Left ventricle myocardium superior (tissue), 1 donor: ENCODE measurements around the gene RARRES2. TPM values are rescaled to one million over a fixed set of nuclear protein-coding genes. Genes with fewer than 3 reads are reported as not detected.
"Not testable (repeated sequence)": the region's sequence is repeated elsewhere in the genome, so short reads cannot be mapped to it uniquely, and the experiment has no call there.

Experiments
- ATAC-seq: fragments of 200-7000 bp; cut with Tn5 transposase; one replicate; pipeline ENCODE4 v1.9.1; 2020; ENCODE audit warnings: mild to moderate bottlenecking, moderate library complexity
- DNase-seq: peaks from one replicate; pipeline ENCODE4 v3.0.0-alpha.2; 2020
- intact Hi-C: fragments of 100-400 bp; cut with micrococcal nuclease; formaldehyde crosslinking; loops from one replicate; pipeline ENCODE4 v1.11.0; 2022
- total RNA-seq: library from RNA; stranded (reverse); fragmentation: NEBNext Ultra II Directional; extraction: Animal tissue kit (Norgen Biotek cat#: 25700); gene quantifications from one replicate; pipeline ENCODE4 v1.2.1, GENCODE V29; 2021
- donor health status: DM: no; HTN: yes; CAD: no; lungs with severe emphysema.

RARRES2 gene
- total RNA-seq, 1 donor from 2014 or later, result 18.7 TPM

GRCh38 chr7:150307904-150308303, 33.5 kb downstream of the RARRES2 start:
- intact Hi-C loops, result no loop called here
- DNase-seq (no peak), ATAC-seq (no peak)

- intact Hi-C loops, result no loop called here
- no peak for DNase-seq
- no peak for ATAC-seq
Observed at GRCh38 chr7:150307129-150307528, 34.3 kb downstream of the RARRES2 start.

- intact Hi-C loops, DNase-seq, ATAC-seq: not testable (repeated sequence)
Observed at GRCh38 chr7:150306377-150306776, 35.1 kb downstream of the RARRES2 start.

- ATAC-seq, DNase-seq, intact Hi-C loops: not testable (repeated sequence)
Observed at GRCh38 chr7:150305903-150306284, 35.5 kb downstream of the RARRES2 start.

DNA sequence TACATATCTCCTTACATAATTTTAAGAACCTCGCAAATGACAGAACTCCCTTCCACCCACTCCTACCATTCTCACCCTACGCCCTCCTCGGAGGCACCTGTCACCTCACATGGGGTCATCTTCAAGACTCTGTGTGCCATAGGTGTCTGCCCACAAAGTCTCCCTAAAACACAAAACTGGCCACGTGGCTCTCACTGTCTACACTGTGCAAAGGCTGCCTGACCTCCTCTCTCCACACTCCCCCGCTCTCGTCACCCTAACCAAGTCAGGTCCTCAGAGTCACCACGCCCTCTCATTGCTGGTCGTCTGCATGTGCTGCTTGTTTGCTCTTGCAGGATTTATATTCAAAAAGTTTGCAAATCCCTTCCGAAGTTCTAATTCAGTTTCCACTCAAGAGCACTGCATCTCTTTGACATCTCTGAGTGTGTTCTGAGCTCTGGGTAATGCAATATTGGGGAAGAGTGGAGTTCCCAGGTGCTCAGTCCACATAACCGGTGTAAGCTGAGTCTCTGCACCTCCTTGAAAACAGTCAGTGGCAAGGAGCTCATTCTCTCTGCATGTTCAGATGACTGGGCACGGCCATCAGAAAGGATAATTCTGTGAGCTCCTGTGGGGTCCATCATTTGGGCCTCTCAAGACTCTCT, 36.0 kb downstream of the RARRES2 start:
- intact Hi-C loops, DNase-seq, ATAC-seq: not testable (repeated sequence)

DNA sequence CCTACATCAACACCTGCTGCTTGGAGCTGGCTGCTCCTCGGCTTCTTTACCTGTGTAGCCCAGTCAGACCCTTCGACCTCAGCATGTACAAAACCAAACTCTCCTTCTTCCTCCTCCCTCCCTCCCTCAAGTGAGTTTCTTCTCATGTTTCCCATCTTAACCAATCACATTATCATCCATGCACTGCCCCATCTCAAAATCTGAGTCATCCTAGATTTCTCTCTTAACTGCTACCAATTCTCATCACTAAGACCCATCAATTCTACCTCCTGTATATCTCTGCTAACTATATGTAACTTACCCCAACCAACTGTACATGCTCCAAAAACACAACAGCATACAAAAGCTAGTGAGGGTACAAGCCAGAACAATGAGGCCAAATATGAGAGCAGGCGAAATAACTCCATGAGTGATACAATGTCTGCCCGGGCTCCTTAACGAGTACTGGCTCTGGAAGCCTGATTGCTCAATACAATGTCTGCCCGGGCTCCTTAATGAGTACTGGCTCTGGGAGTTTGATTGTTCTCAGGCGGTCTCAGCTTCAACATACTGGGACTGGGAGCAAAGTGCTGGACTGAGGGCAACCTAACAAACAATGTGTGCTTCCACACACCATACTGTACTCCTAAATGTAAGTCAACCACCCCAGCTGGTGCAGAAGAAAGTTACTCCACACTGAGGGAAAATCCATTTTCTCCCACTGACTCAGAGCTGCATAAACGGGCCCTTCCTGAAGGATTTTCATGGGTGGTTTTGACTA, 36.8 kb downstream of the RARRES2 start:
- DNase-seq, intact Hi-C loops: not testable (repeated sequence)
- peak; percentile 34 for ATAC-seq

DNA sequence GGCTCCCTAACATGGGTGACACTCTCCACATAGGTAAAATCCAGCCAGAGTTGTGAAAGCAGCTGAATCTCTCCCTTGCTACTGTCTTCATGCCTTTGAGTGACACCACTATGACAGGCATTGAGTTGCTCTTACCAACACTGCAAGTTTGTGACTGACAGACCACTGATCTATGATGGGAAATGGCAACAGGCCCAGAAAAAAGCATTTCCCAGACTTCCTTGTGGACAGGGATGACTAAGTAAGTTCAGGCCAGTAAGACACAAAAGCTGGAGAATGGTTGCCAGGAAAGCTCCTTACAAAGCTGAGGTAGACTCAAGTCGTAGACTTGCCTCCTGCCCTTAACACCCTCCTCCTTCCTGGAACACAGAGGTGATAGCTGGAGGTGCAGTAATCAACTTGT, 38.5 kb downstream of the RARRES2 start:
- DNase-seq, intact Hi-C loops: not testable (repeated sequence)
- ATAC-seq, result peak; percentile 17

- DNase-seq, ATAC-seq, intact Hi-C loops: not testable (repeated sequence)
Observed at GRCh38 chr7:150297978-150298377, 43.5 kb downstream of the RARRES2 start.

DNA sequence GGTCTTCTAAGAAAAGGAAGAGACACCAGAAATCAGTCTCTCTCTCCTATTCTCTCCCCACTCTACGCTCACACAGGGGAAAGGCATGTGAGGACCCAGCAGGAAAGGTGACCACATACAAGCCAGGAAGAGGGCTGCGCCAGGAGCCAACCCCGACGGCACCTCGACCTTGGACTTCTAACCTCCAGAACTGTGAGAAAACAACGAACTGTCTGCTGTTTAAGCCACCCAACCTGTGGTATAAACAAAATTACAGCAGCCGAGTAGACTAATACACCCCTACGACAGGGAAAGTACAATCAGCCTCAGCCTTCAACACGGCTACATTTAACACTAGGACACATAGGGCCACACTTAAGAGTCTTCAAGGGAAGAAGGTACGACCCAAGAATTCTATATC, 44.6 kb downstream of the RARRES2 start:
- ATAC-seq, intact Hi-C loops, DNase-seq: not testable (repeated sequence)

GRCh38 chr7:150295614-150296013, 45.8 kb downstream of the RARRES2 start:
- DNase-seq, intact Hi-C loops: not testable (repeated sequence)
- peak; percentile 81 for ATAC-seq

DNA sequence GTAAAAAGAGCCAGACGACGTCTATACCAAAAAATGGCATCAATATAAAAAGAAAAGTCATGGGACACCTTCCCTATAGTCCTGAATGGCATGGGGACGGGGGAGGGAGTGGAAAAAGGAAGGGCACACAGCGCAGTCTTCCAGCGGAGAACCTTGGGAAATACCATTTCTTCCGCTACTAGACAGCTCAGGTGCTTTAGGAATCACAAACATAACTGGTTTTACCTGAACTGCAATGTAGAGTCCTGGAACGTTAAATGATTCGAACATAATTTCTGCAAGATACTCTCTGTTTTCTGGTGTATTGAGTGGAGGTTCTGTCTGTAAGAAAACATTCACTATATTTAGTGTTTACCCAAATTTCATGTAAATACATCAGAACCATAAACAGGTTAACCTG, 46.4 kb downstream of the RARRES2 start:
- ATAC-seq, DNase-seq, intact Hi-C loops: not testable (repeated sequence)

GRCh38 chr7:150290317-150290716, 51.1 kb downstream of the RARRES2 start:
- intact Hi-C loops, DNase-seq, ATAC-seq: not testable (repeated sequence)

- ATAC-seq, intact Hi-C loops, DNase-seq: not testable (repeated sequence)
Observed at GRCh38 chr7:150288816-150289215, 52.6 kb downstream of the RARRES2 start.

Other genes starting within 250 kb of the RARRES2 start
- gene LRRC61, start 18.3 kb downstream of the RARRES2 start, total RNA-seq, result 3.7 TPM
- 4.0 TPM for gene ACTR3C, start 18.1 kb downstream of the RARRES2 start, total RNA-seq
- gene REPIN1, start 27.2 kb upstream of the RARRES2 start, total RNA-seq, result 131 TPM
- 3.0 TPM for gene ZNF775, start 37.7 kb upstream of the RARRES2 start, total RNA-seq
- 16.2 TPM for gene GIMAP8, start 109.0 kb upstream of the RARRES2 start, total RNA-seq
- 24.1 TPM for gene GIMAP7, start 173.2 kb upstream of the RARRES2 start, total RNA-seq
- 40.2 TPM for gene GIMAP4, start 225.8 kb upstream of the RARRES2 start, total RNA-seq